C4-2B (cell line): ENCODE measurements around the gene LGR4.

Experiments used
- H3K27ac ChIP-seq: fragments of 450-650 bp; 2 replicates; pipeline ENCODE4 v1.5.1; 2017
- CTCF ChIP-seq: fragments of 450-650 bp; conservative IDR thresholded peaks from 2 replicates; pipeline ENCODE4 v1.5.1; 2017; ENCODE audit warnings: mild to moderate bottlenecking
- ZFX ChIP-seq: fragments of 450-650 bp; IDR thresholded peaks from 2 replicates; pipeline ENCODE4 v1.6.1; 2017

Gene LGR4

GRCh38 chr11:27390318-27391295 lies 82.0 kb downstream of the LGR4 start:
- no peak overlapping the region for H3K27ac ChIP-seq
- TF ChIP-seq ZFX (no peak), CTCF (peak; percentile 6; the same call in 1 of the 2 replicates)

- H3K27ac ChIP-seq = no peak overlapping the region
- TF ChIP-seq ZFX = no peak
- TF ChIP-seq CTCF = no peak
Observed at GRCh38 chr11:27388869-27389268, 83.7 kb downstream of the LGR4 start.

GRCh38 chr11:27388001-27388400 lies 84.6 kb downstream of the LGR4 start:
- TF ChIP-seq CTCF (no peak), ZFX (no peak)
- no peak overlapping the region for H3K27ac ChIP-seq

- H3K27ac ChIP-seq = no peak overlapping the region
- no peak for TF ChIP-seq CTCF
- TF ChIP-seq ZFX = no peak
Observed at GRCh38 chr11:27387362-27387761, 85.2 kb downstream of the LGR4 start.

- TF ChIP-seq CTCF (no peak), ZFX (no peak)
- no peak overlapping the region for H3K27ac ChIP-seq
Observed at GRCh38 chr11:27386181-27386845, 86.3 kb downstream of the LGR4 start.

- H3K27ac ChIP-seq = no peak overlapping the region
- TF ChIP-seq CTCF = no peak
- TF ChIP-seq ZFX = no peak
Observed at GRCh38 chr11:27385245-27385644, 87.3 kb downstream of the LGR4 start.

GRCh38 chr11:27384227-27384626 lies 88.4 kb downstream of the LGR4 start:
- TF ChIP-seq CTCF = no peak
- no peak overlapping the region for H3K27ac ChIP-seq
